ENCODE results near the gene PMAIP1. TPM values are rescaled to one million over a fixed set of nuclear protein-coding genes. Genes with fewer than 3 reads are reported as not detected.
"Not testable (repeated sequence)": the region's sequence is repeated elsewhere in the genome, so short reads cannot be mapped to it uniquely, and the experiment has no call there.

Gene PMAIP1
- total RNA-seq, 6 experiments from 2014 or later: 0.18 to 0.55 (median 0.37) TPM; not detected in 1

DNA sequence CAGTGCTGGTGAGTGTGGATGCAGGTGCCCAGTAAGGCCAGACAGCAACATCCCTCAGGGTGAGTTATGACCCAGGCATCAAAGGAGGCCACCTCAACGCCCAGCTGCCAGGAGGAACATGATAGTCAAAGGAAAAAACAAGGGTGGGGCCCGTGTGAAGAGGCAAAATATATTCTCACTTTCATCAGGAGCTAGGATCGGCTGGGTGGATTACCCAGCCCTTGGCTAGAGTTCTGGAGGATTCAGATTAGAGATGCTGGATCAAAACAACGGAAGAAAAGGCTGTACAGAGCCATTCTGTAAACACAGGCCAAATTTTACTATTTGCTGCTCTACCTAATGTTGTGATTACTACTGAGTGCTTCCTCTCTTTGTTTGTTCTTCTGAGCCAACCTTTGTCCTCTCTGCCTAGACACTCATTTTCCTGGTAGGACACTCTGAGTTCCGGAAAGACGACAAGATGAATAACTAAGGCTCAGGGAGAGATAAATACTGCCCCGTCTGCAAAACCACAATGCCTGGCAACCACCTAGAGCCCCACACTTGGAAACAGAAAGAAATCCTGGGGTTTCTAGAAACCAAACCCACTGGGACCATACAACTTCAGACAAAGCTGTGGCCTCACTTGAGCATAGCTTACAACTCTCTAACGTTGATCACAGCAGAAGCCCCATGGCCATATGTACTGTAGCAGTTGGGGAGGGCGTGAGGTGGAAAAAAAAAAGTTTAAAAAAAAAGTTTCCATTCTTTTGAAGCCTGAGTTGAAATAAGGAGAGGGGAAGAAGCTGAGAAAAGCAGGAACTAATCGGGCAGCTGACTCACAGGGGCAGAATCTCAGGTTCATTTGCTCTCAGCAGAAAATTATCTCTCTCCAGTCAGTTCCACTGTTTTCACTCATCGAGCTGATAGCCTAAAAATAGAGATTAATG lies 17.8 kb upstream of the PMAIP1 start:
- 20% methylated on average over 10 of the region's 11 CpGs for WGBS (ENCODE audit: insufficient coverage, low coverage, low lambda C conversion rate, missing lambda C conversion rate)
- intact Hi-C loops (cut with DNase I): no loop called here
- Histone ChIP-seq H3K4me1 (peaks cover 0 to 13% (median 0%) of the 10 kb centered on the region in 4 donors), H3K9me3 (no peaks in the 10 kb centered on the region), H3K4me3 (no peak overlapping the region), H3K27me3 (no peaks in the 10 kb centered on the region), H3K36me3 (no peaks in the 10 kb centered on the region), H3K27ac (peak overlapping the region in 1 of 3 donors; percentile 24)
- peak; percentile 88 to 92 (median 90) for ATAC-seq
- no peak for TF ChIP-seq POLR2A (IDR thresholded peaks at IDR 0.05)
- TF ChIP-seq, protein P1, sequence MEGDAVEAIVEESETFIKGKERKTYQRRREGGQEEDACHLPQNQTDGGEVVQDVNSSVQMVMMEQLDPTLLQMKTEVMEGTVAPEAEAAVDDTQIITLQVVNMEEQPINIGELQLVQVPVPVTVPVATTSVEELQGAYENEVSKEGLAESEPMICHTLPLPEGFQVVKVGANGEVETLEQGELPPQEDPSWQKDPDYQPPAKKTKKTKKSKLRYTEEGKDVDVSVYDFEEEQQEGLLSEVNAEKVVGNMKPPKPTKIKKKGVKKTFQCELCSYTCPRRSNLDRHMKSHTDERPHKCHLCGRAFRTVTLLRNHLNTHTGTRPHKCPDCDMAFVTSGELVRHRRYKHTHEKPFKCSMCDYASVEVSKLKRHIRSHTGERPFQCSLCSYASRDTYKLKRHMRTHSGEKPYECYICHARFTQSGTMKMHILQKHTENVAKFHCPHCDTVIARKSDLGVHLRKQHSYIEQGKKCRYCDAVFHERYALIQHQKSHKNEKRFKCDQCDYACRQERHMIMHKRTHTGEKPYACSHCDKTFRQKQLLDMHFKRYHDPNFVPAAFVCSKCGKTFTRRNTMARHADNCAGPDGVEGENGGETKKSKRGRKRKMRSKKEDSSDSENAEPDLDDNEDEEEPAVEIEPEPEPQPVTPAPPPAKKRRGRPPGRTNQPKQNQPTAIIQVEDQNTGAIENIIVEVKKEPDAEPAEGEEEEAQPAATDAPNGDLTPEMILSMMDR (IDR thresholded peaks at IDR 0.05): no peak
- no peak for DNase-seq

DNA sequence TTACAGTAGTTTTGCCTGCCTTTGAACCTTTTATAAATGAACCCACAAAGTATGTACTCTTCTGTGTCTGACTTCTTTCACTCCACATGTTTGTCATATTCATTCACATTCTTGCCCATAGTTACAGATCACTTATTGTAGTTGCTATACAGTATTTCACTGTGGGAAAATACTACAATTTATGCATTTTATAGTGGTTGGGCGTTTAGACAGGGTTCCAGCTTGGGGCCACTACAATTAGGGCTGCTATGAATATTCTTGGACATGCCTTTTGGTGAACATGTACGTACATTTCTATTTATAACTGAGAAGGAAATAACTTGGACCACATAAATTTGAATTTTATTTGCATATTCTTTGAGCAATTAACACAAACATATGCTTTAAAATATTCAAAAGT lies 15.4 kb upstream of the PMAIP1 start:
- Histone ChIP-seq H3K36me3 (no peaks in the 10 kb centered on the region), H3K4me1 (peaks cover 0 to 13% (median 0%) of the 10 kb centered on the region in 4 donors), H3K4me3 (no peak overlapping the region), H3K9me3 (no peaks in the 10 kb centered on the region), H3K27me3 (no peaks in the 10 kb centered on the region), H3K27ac (no peak overlapping the region)
- ATAC-seq (no peak), DNase-seq (no peak)
- WGBS (ENCODE audit: insufficient coverage, low coverage, low lambda C conversion rate, missing lambda C conversion rate): 74% methylated on average over 2 of the region's 2 CpGs
- TF ChIP-seq, protein P1 (IDR thresholded peaks at IDR 0.05): no peak
- TF ChIP-seq POLR2A (IDR thresholded peaks at IDR 0.05): no peak
- intact Hi-C loops (cut with DNase I): no loop called here

DNA sequence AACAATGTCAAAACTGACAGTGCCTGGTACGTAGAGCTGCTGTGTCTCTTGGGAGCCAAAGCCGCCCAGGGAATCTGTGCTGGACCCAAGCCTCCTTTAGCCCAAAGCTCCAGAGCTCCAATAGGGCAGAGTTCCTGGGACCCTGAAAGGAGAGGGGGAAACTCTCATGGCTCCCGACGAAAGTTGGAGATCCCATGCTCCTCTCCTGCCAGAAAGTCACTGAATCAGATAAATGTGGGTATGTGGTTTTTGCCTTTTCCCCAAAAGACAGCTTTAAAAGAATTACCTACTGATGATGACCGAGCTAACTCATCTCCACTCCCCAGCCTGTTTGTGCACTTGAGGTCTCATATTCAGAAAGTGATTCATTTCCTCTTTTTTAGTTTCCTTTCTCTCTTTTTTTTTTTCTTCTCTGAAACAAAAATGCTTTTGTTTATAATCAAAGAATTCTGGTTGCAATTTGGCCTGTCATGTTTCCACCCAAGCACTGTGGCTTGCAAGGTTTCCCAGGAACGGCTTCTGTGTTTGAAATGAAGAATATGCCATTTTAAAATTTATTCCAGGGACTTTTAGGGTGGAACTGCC lies 14.1 kb upstream of the PMAIP1 start:
- peaks cover 0 to 13% (median 0%) of the 10 kb centered on the region in 4 donors for H3K4me1 ChIP-seq
- no peak for TF ChIP-seq POLR2A (IDR thresholded peaks at IDR 0.05)
- TF ChIP-seq, protein P1 (IDR thresholded peaks at IDR 0.05): no peak
- H3K4me3 ChIP-seq: no peak overlapping the region
- WGBS (ENCODE audit: insufficient coverage, low coverage, low lambda C conversion rate, missing lambda C conversion rate): 44% methylated on average over 5 of the region's 6 CpGs
- no peak overlapping the region for H3K27ac ChIP-seq
- H3K9me3 ChIP-seq: no peaks in the 10 kb centered on the region
- no peaks in the 10 kb centered on the region for H3K36me3 ChIP-seq
- intact Hi-C loops (cut with DNase I): no loop called here
- no peak for DNase-seq
- no peaks in the 10 kb centered on the region for H3K27me3 ChIP-seq
- ATAC-seq: peak in 2 of 4 donors; percentile 18 to 28

DNA sequence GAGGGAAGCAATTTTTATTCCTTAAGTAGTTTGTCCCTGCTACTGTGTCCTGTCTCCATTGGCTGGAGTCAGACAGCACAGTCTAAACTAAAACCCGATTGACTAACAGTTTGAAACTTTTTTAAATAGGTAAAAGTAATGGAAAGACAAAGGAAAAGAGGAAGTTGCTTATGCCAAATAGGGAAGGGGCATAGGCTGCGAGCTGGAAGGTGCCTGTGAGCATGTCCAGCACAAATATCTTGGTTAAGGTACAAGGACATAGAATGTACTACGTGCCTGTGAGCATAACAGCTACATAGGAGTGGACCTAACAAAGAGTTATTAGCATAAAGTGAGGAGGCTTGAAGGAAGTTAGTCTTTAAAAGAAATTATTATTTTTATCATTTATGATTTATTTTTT lies 13.4 kb upstream of the PMAIP1 start:
- H3K36me3 ChIP-seq; DNase-seq; H3K9me3 ChIP-seq; H3K4me3 ChIP-seq; ATAC-seq; H3K27ac ChIP-seq; H3K27me3 ChIP-seq; intact Hi-C loops (cut with DNase I): not testable (repeated sequence)
- WGBS (ENCODE audit: insufficient coverage, low coverage, low lambda C conversion rate, missing lambda C conversion rate): 45% methylated on average over 3 of the region's 3 CpGs
- H3K4me1 ChIP-seq: peaks cover 0 to 13% (median 0%) of the 10 kb centered on the region in 4 donors

DNA sequence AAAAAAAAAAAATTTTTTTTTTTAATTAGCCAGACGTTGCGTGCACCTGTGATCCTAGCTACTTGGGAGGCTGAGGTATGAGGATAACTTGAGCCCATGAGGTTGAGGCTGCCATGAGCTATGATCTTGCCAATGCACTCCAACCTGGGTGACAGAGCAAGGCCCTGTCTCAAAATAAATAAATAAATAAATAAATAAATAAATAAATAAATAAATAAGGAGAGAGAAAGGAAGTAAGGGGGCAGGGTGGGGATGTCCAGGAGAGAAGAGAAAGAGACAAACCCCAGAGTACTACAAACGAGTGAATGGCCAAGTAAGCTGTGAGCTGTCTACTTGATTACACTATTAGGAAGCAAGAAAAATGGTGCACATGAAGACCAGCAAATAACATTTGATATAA lies 7.7 kb upstream of the PMAIP1 start:
- Histone ChIP-seq H3K36me3 (no peaks in the 10 kb centered on the region), H3K27me3 (no peaks in the 10 kb centered on the region), H3K27ac (no peak overlapping the region), H3K4me3 (no peak overlapping the region), H3K9me3 (no peaks in the 10 kb centered on the region), H3K4me1 (no peaks in the 10 kb centered on the region)
- TF ChIP-seq POLR2A (IDR thresholded peaks at IDR 0.05): no peak
- TF ChIP-seq, protein P1 (IDR thresholded peaks at IDR 0.05): no peak
- intact Hi-C loops (cut with DNase I): no loop called here
- 79% methylated on average over 3 of the region's 3 CpGs for WGBS (ENCODE audit: insufficient coverage, low coverage, low lambda C conversion rate, missing lambda C conversion rate)
- ATAC-seq: no peak
- DNase-seq: no peak
